ENCODE data around the gene ERFE. TPM values are rescaled to one million over a fixed set of nuclear protein-coding genes. Genes with fewer than 3 reads are reported as not detected.

The ERFE gene
- polyA plus RNA-seq, 4 donors: 4.5 to 7.0 (median 6.0) TPM

- no peak for DNase-seq (ENCODE audit: low read depth in 4 of 4, low spot score in 3 of 4)
Measured at GRCh38 chr2:238202326-238203093, 43.7 kb downstream of the ERFE start.

GRCh38 chr2:238203094-238203972, 44.6 kb downstream of the ERFE start, which contains the start of gene ILKAP:
TSS of gene ILKAP (minus strand) at chr2:238203695. CDS start at chr2:238203553, 142 bp downstream.
- peak; percentile 64 to 72 (median 69) for DNase-seq (ENCODE audit: low read depth in 4 of 4, low spot score in 3 of 4)

GRCh38 chr2:238203973-238204683, 45.4 kb downstream of the ERFE start:
- DNase-seq (ENCODE audit: low read depth in 4 of 4, low spot score in 3 of 4): no peak

GRCh38 chr2:238207006-238207405, 48.2 kb downstream of the ERFE start:
- DNase-seq (ENCODE audit: low read depth in 4 of 4, low spot score in 3 of 4): no peak

GRCh38 chr2:238216651-238217184, 57.9 kb downstream of the ERFE start:
- DNase-seq (ENCODE audit: low read depth in 4 of 4, low spot score in 3 of 4): no peak

Other genes with a start within 250 kb of the ERFE start
- gene UBE2F, start 192.0 kb upstream of the ERFE start, polyA plus RNA-seq (ENCODE audit: insufficient read length in 4 of 4): 10 to 100 TPM; 48.0 to 51.0 (median 48.7) TPM
- 10 to 100 TPM; 25.3 to 30.3 (median 27.5) TPM for gene SCLY, start 98.0 kb upstream of the ERFE start, polyA plus RNA-seq (ENCODE audit: insufficient read length in 4 of 4)
- gene ESPNL, start 58.6 kb upstream of the ERFE start, polyA plus RNA-seq (ENCODE audit: insufficient read length in 4 of 4): 1 to 10 TPM in 3 of 4 donors, under 1 TPM in 1; 0.53 to 2.3 (median 1.6) TPM
- gene KLHL30, start 20.3 kb upstream of the ERFE start, polyA plus RNA-seq (ENCODE audit: insufficient read length in 4 of 4): under 1 TPM; 0.17 to 0.47 (median 0.33) TPM
- 10 to 100 TPM; 39.9 to 44.6 (median 41.8) TPM for gene ILKAP, start 44.7 kb downstream of the ERFE start, polyA plus RNA-seq (ENCODE audit: insufficient read length in 4 of 4)
- 10 to 100 TPM in 1 of 4 donors, 1 to 10 TPM in 3; 4.6 to 10.3 (median 5.2) TPM for gene HES6, start 81.1 kb downstream of the ERFE start, polyA plus RNA-seq (ENCODE audit: insufficient read length in 4 of 4)
- 1 to 10 TPM; 5.0 to 6.1 (median 5.9) TPM for gene PER2, start 129.6 kb downstream of the ERFE start, polyA plus RNA-seq (ENCODE audit: insufficient read length in 4 of 4)
- 10 to 100 TPM; 18.7 to 23.3 (median 21.6) TPM for gene TRAF3IP1, start 161.5 kb downstream of the ERFE start, polyA plus RNA-seq (ENCODE audit: insufficient read length in 4 of 4)

Data from right renal pelvis (tissue), 4 donors.